ENCODE results near the gene FRMD3. TPM values are rescaled to one million over a fixed set of nuclear protein-coding genes. Genes with fewer than 3 reads are reported as not detected.

Gene FRMD3
- total and polyA plus RNA-seq, 7 experiments from 2014 or later, result 0.85 to 2.5 (median 0.97) TPM; not detected in 1

DNA sequence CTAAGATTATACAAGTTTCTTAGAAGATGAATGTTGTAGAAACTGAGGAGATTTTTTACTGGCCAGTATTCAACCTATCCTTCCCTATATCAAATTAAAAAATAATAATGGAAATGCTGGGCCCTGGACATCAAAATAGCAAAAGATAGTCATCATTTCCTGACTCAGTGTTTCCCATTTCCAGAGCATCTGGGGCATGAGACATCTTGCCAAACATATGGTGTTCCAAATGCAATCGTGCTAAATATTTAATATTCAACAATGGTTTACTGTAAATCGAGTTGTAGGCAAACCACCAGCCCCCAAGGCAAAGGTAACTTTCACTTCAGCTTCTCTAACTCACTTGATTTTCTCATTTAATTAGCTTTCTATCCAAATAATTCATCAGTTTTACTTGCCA lies 152.9 kb downstream of the FRMD3 start:
- Mint-ChIP-seq H3K27me3 (no peaks in the 10 kb centered on the region), H3K9me3 (peaks cover 0 to 8% (median 3%) of the 10 kb centered on the region in 11 donors), H3K4me1 (peaks cover 0 to 1% (median 0%) of the 10 kb centered on the region in 7 donors), H3K4me3 (no peak overlapping the region), H3K36me3 (peaks cover 0 to 15% (median 6%) of the 10 kb centered on the region in 5 donors), H3K27ac (no peak overlapping the region)
- DNase-seq (no peak), ATAC-seq (no peak)
- H3K36me3 ChIP-seq (ENCODE audit: control insufficient read depth in 2 of 3, insufficient read depth in 3 of 3, low read length in 3 of 3), result no peaks in the 10 kb centered on the region
- no peaks in the 10 kb centered on the region for H3K9me3 ChIP-seq (ENCODE audit: control insufficient read depth in 2 of 3, low read length in 3 of 3)
- CTCF ChIA-PET, result no interaction called here
- POLR2A ChIA-PET, result no interaction called here
- no peaks in the 10 kb centered on the region for H3K27me3 ChIP-seq (ENCODE audit: control insufficient read depth in 2 of 2, insufficient read depth in 2 of 2, low read length in 2 of 2)
- intact Hi-C loops (cut with micrococcal nuclease), result loop anchor here in 1 of 2 donors (10.0 kb wide), 1 partner anchor 61 kb away; no protein-coding TSS in a partner anchor
- no peaks in the 10 kb centered on the region for H3K4me1 ChIP-seq (ENCODE audit: control insufficient read depth in 2 of 2, insufficient read depth in 2 of 2, low read length in 2 of 2)
- no peak overlapping the region for H3K27ac ChIP-seq (ENCODE audit: low read depth, low read length)
- H3K4me3 ChIP-seq (ENCODE audit: low read length), result no peak overlapping the region

DNA sequence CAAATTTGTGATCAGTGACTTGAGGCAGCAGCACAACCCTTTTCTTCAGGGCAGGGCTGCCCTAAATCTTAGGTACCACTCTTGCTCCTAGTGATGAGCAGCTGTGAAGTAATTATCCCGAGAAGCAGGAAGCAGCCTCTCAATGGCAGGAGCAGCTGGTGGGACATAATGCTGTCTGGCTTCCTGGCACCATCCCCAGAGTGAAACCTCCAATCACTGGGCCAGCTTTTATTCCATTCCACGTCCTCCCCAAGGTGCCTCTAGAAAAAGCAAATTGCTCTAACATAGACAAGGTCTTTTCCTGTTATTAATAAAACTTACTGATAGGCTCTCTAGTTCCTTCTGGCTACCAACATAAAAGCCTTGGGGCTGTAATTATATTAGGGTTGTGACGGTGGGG lies 154.0 kb downstream of the FRMD3 start:
- H3K27me3 ChIP-seq (ENCODE audit: control insufficient read depth in 2 of 2, insufficient read depth in 2 of 2, low read length in 2 of 2), result no peaks in the 10 kb centered on the region
- ATAC-seq (no peak), DNase-seq (no peak)
- Mint-ChIP-seq H3K9me3 (peaks cover 0 to 8% (median 3%) of the 10 kb centered on the region in 11 donors), H3K4me1 (peaks cover 0 to 1% (median 0%) of the 10 kb centered on the region in 7 donors), H3K36me3 (peaks cover 0 to 16% (median 6%) of the 10 kb centered on the region in 5 donors), H3K27ac (no peak overlapping the region), H3K4me3 (no peak overlapping the region), H3K27me3 (no peaks in the 10 kb centered on the region)
- intact Hi-C loops (cut with micrococcal nuclease), result loop anchor here in 1 of 2 donors (10.0 kb wide), 1 partner anchor 59 kb away; no protein-coding TSS in a partner anchor
- ChIA-PET POLR2A (no interaction called here), CTCF (interaction anchor here (0.6 kb wide), 1 partner anchor 933 kb away, joined by 3 read pairs; no protein-coding TSS in a partner anchor)
- no peaks in the 10 kb centered on the region for H3K9me3 ChIP-seq (ENCODE audit: control insufficient read depth in 2 of 3, low read length in 3 of 3)
- no peaks in the 10 kb centered on the region for H3K36me3 ChIP-seq (ENCODE audit: control insufficient read depth in 2 of 3, insufficient read depth in 3 of 3, low read length in 3 of 3)
- no peak overlapping the region for H3K4me3 ChIP-seq (ENCODE audit: low read length)
- no peaks in the 10 kb centered on the region for H3K4me1 ChIP-seq (ENCODE audit: control insufficient read depth in 2 of 2, insufficient read depth in 2 of 2, low read length in 2 of 2)
- H3K27ac ChIP-seq (ENCODE audit: low read depth, low read length), result no peak overlapping the region

GRCh38 chr9:83383034-83383433 lies 155.2 kb downstream of the FRMD3 start:
- H3K4me1 Mint-ChIP-seq, result no peaks in the 10 kb centered on the region
- ChIA-PET CTCF (no interaction called here), POLR2A (no interaction called here)
- no peaks in the 10 kb centered on the region for H3K9me3 ChIP-seq (ENCODE audit: control insufficient read depth in 2 of 3, low read length in 3 of 3)
- no peak overlapping the region for H3K27ac ChIP-seq (ENCODE audit: low read depth, low read length)
- H3K36me3 ChIP-seq (ENCODE audit: control insufficient read depth in 2 of 3, insufficient read depth in 3 of 3, low read length in 3 of 3), result no peaks in the 10 kb centered on the region
- H3K4me3 Mint-ChIP-seq, result no peak overlapping the region
- ATAC-seq, result no peak
- no peaks in the 10 kb centered on the region for H3K27me3 Mint-ChIP-seq
- H3K4me3 ChIP-seq (ENCODE audit: low read length), result no peak overlapping the region
- no peak for DNase-seq
- no peaks in the 10 kb centered on the region for H3K27me3 ChIP-seq (ENCODE audit: control insufficient read depth in 2 of 2, insufficient read depth in 2 of 2, low read length in 2 of 2)
- H3K36me3 Mint-ChIP-seq, result peaks cover 0 to 14% (median 6%) of the 10 kb centered on the region in 5 donors
- intact Hi-C loops (cut with micrococcal nuclease), result loop anchor here in 1 of 2 donors (10.0 kb wide), 1 partner anchor 58 kb away; no protein-coding TSS in a partner anchor
- no peak overlapping the region for H3K27ac Mint-ChIP-seq
- H3K4me1 ChIP-seq (ENCODE audit: control insufficient read depth in 2 of 2, insufficient read depth in 2 of 2, low read length in 2 of 2), result no peaks in the 10 kb centered on the region
- peaks cover 0 to 8% (median 3%) of the 10 kb centered on the region in 11 donors for H3K9me3 Mint-ChIP-seq

GRCh38 chr9:83382421-83382820 lies 155.8 kb downstream of the FRMD3 start:
- no peak overlapping the region for H3K4me3 ChIP-seq (ENCODE audit: low read length)
- no peaks in the 10 kb centered on the region for H3K27me3 Mint-ChIP-seq
- H3K36me3 ChIP-seq (ENCODE audit: control insufficient read depth in 2 of 3, insufficient read depth in 3 of 3, low read length in 3 of 3), result no peaks in the 10 kb centered on the region
- no peaks in the 10 kb centered on the region for H3K27me3 ChIP-seq (ENCODE audit: control insufficient read depth in 2 of 2, insufficient read depth in 2 of 2, low read length in 2 of 2)
- ATAC-seq (no peak), DNase-seq (no peak)
- no peaks in the 10 kb centered on the region for H3K9me3 ChIP-seq (ENCODE audit: control insufficient read depth in 2 of 3, low read length in 3 of 3)
- intact Hi-C loops (cut with micrococcal nuclease), result loop anchor here in 1 of 2 donors (10.0 kb wide), 1 partner anchor 58 kb away; no protein-coding TSS in a partner anchor
- peaks cover 0 to 8% (median 3%) of the 10 kb centered on the region in 11 donors for H3K9me3 Mint-ChIP-seq
- CTCF ChIA-PET, result no interaction called here
- no peaks in the 10 kb centered on the region for H3K4me1 Mint-ChIP-seq
- H3K27ac ChIP-seq (ENCODE audit: low read depth, low read length), result no peak overlapping the region
- H3K4me3 Mint-ChIP-seq, result no peak overlapping the region
- H3K4me1 ChIP-seq (ENCODE audit: control insufficient read depth in 2 of 2, insufficient read depth in 2 of 2, low read length in 2 of 2), result no peaks in the 10 kb centered on the region
- H3K36me3 Mint-ChIP-seq, result peaks cover 0 to 13% (median 6%) of the 10 kb centered on the region in 5 donors
- H3K27ac Mint-ChIP-seq, result no peak overlapping the region
- POLR2A ChIA-PET, result no interaction called here

- H3K9me3 ChIP-seq (ENCODE audit: control insufficient read depth in 2 of 3, low read length in 3 of 3), result no peaks in the 10 kb centered on the region
- DNase-seq (no peak), ATAC-seq (no peak)
- Mint-ChIP-seq H3K27ac (no peak overlapping the region), H3K36me3 (peaks cover 0 to 12% (median 6%) of the 10 kb centered on the region in 5 donors), H3K4me3 (no peak overlapping the region), H3K4me1 (no peaks in the 10 kb centered on the region), H3K27me3 (no peaks in the 10 kb centered on the region), H3K9me3 (peaks cover 0 to 7% (median 3%) of the 10 kb centered on the region in 11 donors)
- H3K27ac ChIP-seq (ENCODE audit: low read depth, low read length), result no peak overlapping the region
- no peak overlapping the region for H3K4me3 ChIP-seq (ENCODE audit: low read length)
- no peaks in the 10 kb centered on the region for H3K27me3 ChIP-seq (ENCODE audit: control insufficient read depth in 2 of 2, insufficient read depth in 2 of 2, low read length in 2 of 2)
- H3K4me1 ChIP-seq (ENCODE audit: control insufficient read depth in 2 of 2, insufficient read depth in 2 of 2, low read length in 2 of 2), result no peaks in the 10 kb centered on the region
- CTCF ChIA-PET, result no interaction called here
- H3K36me3 ChIP-seq (ENCODE audit: control insufficient read depth in 2 of 3, insufficient read depth in 3 of 3, low read length in 3 of 3), result no peaks in the 10 kb centered on the region
- POLR2A ChIA-PET, result no interaction called here
- intact Hi-C loops (cut with micrococcal nuclease), result no loop called here
Observed at GRCh38 chr9:83379045-83379444, 159.2 kb downstream of the FRMD3 start.

DNA sequence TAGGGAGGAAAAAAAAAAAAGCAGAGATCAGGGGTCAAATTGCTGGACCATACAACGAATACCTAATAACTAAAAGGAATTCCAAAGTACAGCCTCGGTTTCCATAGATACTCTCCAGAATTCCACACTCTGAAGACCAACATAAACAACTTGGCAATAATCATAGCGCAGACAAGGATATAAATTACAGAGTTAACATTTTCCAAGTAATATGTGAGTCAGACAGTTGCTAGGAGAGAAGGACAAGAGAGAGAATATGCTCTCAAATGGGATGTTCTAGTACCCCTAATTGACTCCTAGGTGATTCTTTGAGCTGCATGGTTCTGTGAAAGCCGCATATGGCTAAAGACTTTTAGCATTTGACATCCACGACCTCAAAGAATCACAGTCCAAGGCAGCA lies 165.2 kb downstream of the FRMD3 start:
- DNase-seq, result no peak
- Histone ChIP-seq H3K4me1 (ENCODE audit: control insufficient read depth in 2 of 2, insufficient read depth in 2 of 2, low read length in 2 of 2) (no peaks in the 10 kb centered on the region), H3K27ac (ENCODE audit: low read depth, low read length) (no peak overlapping the region), H3K27me3 (ENCODE audit: control insufficient read depth in 2 of 2, insufficient read depth in 2 of 2, low read length in 2 of 2) (no peaks in the 10 kb centered on the region), H3K36me3 (ENCODE audit: control insufficient read depth in 2 of 3, insufficient read depth in 3 of 3, low read length in 3 of 3) (no peaks in the 10 kb centered on the region), H3K4me3 (ENCODE audit: low read length) (no peak overlapping the region), H3K9me3 (ENCODE audit: control insufficient read depth in 2 of 3, low read length in 3 of 3) (no peaks in the 10 kb centered on the region)
- POLR2A ChIA-PET, result no interaction called here
- ATAC-seq, result no peak
- Mint-ChIP-seq H3K9me3 (peaks cover 0 to 2% (median 0%) of the 10 kb centered on the region in 11 donors), H3K36me3 (peaks cover 0 to 8% (median 0%) of the 10 kb centered on the region in 5 donors), H3K4me3 (no peak overlapping the region), H3K27me3 (no peaks in the 10 kb centered on the region), H3K27ac (no peak overlapping the region), H3K4me1 (no peaks in the 10 kb centered on the region)
- intact Hi-C loops (cut with micrococcal nuclease), result no loop called here
- CTCF ChIA-PET, result no interaction called here

DNA sequence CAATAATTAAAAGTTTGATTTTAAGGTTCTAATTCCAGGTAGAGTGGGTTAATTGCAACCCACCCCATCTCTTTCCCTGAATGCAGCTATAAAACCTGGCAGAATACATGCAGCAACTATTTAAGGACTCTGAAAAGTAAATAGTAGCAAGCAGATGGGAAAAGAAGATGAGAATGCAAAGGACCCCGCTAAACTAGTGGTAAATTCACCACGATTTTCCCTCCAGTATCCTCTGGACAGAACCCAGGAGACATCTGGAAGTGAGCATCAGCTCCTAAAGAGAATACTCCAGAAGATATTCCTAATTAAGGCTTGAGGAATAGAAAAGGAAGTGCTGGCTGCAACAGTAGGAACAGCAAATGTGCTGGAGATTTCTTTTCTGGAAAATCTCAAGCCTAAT lies 170.9 kb downstream of the FRMD3 start:
- Mint-ChIP-seq H3K4me3 (no peak overlapping the region), H3K4me1 (no peaks in the 10 kb centered on the region), H3K27ac (no peak overlapping the region), H3K9me3 (peaks cover 0 to 2% (median 0%) of the 10 kb centered on the region in 11 donors), H3K36me3 (peaks cover 0 to 8% (median 0%) of the 10 kb centered on the region in 5 donors), H3K27me3 (no peaks in the 10 kb centered on the region)
- no peak overlapping the region for H3K4me3 ChIP-seq (ENCODE audit: low read length)
- H3K9me3 ChIP-seq (ENCODE audit: control insufficient read depth in 2 of 3, low read length in 3 of 3), result no peaks in the 10 kb centered on the region
- ATAC-seq (no peak), DNase-seq (no peak)
- POLR2A ChIA-PET, result no interaction called here
- H3K36me3 ChIP-seq (ENCODE audit: control insufficient read depth in 2 of 3, insufficient read depth in 3 of 3, low read length in 3 of 3), result no peaks in the 10 kb centered on the region
- H3K27me3 ChIP-seq (ENCODE audit: control insufficient read depth in 2 of 2, insufficient read depth in 2 of 2, low read length in 2 of 2), result no peaks in the 10 kb centered on the region
- intact Hi-C loops (cut with micrococcal nuclease), result no loop called here
- H3K27ac ChIP-seq (ENCODE audit: low read depth, low read length), result no peak overlapping the region
- CTCF ChIA-PET, result no interaction called here
- no peaks in the 10 kb centered on the region for H3K4me1 ChIP-seq (ENCODE audit: control insufficient read depth in 2 of 2, insufficient read depth in 2 of 2, low read length in 2 of 2)
